ENCODE data around the gene ABCC12. TPM values are rescaled to one million over a fixed set of nuclear protein-coding genes. Genes with fewer than 3 reads are reported as not detected.

Gene ABCC12
- total RNA-seq, 2 donors from 2014 or later, result not detected

DNA sequence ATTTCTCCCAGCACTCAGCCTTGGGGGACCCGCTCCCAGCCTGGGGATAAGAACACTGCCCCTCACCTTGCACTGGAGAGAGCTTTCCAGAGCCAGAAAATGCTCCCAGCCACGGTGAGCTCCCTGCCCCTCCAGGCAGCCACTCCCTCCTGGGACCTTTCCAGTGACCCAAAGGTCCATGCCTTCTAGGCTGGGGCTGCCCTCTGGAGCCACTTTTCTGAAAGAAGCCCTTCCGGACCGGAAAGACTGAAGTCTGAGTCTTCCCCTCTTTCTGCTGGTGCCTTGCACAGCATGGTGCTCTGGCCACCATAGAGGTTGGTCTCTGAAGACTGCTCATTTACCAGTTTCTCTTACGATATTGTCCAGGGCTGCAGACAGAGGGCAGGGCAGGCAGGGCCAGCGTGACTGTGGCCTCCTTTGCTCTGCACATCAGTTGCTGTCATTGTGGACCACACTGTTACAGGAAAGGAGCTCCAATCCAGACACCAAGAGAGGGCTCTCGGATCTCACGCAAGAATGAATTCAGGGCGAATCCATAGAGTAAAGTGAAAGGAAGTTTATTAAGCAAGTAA, 7.1 kb upstream of the ABCC12 start:
- Histone ChIP-seq H3K4me1 (no peaks in the 10 kb centered on the region), H3K27ac (no peak overlapping the region), H3K36me3 (no peaks in the 10 kb centered on the region), H3K27me3 (no peaks in the 10 kb centered on the region), H3K9ac (ENCODE audit: low read depth in 2 of 2, low read length in 2 of 2) (no peak overlapping the region), H3K4me3 (no peak overlapping the region), H3K9me3 (no peaks in the 10 kb centered on the region)
- DNase-seq, result no peak
- intact Hi-C loops (cut with DNase I), result loop anchor here (5.0 kb wide), 2 partner anchors 1126 to 1221 kb away; no protein-coding TSS in a partner anchor
- TF ChIP-seq, protein P1, sequence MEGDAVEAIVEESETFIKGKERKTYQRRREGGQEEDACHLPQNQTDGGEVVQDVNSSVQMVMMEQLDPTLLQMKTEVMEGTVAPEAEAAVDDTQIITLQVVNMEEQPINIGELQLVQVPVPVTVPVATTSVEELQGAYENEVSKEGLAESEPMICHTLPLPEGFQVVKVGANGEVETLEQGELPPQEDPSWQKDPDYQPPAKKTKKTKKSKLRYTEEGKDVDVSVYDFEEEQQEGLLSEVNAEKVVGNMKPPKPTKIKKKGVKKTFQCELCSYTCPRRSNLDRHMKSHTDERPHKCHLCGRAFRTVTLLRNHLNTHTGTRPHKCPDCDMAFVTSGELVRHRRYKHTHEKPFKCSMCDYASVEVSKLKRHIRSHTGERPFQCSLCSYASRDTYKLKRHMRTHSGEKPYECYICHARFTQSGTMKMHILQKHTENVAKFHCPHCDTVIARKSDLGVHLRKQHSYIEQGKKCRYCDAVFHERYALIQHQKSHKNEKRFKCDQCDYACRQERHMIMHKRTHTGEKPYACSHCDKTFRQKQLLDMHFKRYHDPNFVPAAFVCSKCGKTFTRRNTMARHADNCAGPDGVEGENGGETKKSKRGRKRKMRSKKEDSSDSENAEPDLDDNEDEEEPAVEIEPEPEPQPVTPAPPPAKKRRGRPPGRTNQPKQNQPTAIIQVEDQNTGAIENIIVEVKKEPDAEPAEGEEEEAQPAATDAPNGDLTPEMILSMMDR (IDR thresholded peaks at IDR 0.05), result no peak

DNA sequence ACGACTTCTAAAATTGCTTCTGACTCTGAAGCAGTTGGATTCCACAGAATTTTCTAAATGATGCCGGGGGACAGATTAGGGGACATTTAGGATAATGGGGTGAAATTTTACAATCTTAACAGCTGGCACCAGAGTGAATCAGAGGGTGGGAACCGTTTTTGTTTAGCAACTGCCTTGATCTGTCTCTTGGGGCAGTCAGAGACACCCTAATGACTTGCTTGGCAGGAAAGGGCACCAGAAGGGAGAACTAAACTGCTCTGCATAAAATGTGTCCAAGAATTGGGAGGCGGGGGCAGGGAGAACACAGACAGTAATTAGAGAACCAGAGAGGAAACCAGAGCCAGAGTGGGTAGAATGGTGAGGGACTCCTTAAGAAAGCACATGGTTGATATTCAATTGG, 6.1 kb upstream of the ABCC12 start:
- Histone ChIP-seq H3K9me3 (no peaks in the 10 kb centered on the region), H3K27ac (no peak overlapping the region), H3K27me3 (no peaks in the 10 kb centered on the region), H3K4me3 (no peak overlapping the region), H3K4me1 (no peaks in the 10 kb centered on the region), H3K36me3 (no peaks in the 10 kb centered on the region), H3K9ac (ENCODE audit: low read depth in 2 of 2, low read length in 2 of 2) (no peak overlapping the region)
- intact Hi-C loops (cut with DNase I), result loop anchor here (5.0 kb wide), 2 partner anchors 1125 to 1220 kb away; no protein-coding TSS in a partner anchor
- TF ChIP-seq, protein P1 (IDR thresholded peaks at IDR 0.05), result no peak
- no peak for DNase-seq

DNA sequence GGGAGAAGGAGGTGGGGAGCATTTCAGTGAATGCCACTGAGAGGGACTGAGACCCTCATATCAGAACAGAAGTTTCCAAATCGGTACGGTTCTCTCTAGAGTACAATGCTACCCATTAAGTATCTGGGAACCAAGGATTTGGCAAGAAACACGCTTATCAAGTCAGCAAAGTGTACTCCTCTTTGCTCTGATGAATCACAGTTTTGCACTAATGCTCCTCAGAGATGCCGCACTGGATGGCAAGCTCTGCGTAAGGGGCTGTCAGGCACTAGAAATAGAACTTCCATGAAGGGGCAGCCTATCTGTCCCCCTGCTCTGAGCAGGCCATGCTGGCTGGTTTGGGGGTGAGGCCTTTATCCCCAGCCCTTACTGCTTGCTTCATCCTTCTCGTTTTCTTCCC, 4.8 kb upstream of the ABCC12 start:
- H3K9me3 ChIP-seq, result no peaks in the 10 kb centered on the region
- DNase-seq, result no peak
- no peaks in the 10 kb centered on the region for H3K27me3 ChIP-seq
- intact Hi-C loops (cut with DNase I), result loop anchor here (5.0 kb wide), 2 partner anchors 1123 to 1218 kb away; no protein-coding TSS in a partner anchor
- H3K4me1 ChIP-seq, result no peaks in the 10 kb centered on the region
- H3K4me3 ChIP-seq, result no peak overlapping the region
- no peaks in the 10 kb centered on the region for H3K36me3 ChIP-seq
- no peak overlapping the region for H3K9ac ChIP-seq (ENCODE audit: low read depth in 2 of 2, low read length in 2 of 2)
- TF ChIP-seq, protein P1 (IDR thresholded peaks at IDR 0.05), result no peak
- H3K27ac ChIP-seq, result no peak overlapping the region

DNA sequence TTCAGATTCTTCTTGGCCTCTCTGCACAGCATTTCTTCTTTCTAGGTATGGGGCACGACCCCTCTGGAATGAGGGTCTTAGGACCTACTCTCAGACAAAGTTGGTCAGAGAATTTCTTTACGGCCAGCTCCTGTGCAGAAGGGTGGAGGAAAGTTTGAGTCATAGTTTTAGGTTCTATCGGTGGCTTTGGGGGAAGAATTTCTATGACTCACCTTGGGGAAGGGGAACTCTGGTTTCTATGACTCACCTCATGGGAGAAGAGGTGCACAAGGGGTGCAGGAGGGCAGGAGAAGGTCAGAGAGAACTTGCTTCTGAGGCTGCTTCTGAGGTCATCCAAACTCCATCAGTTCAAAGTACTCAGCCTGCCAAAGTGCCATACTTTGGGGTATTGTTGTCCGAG, 2.5 kb upstream of the ABCC12 start:
- Histone ChIP-seq H3K4me3 (no peak overlapping the region), H3K9me3 (no peaks in the 10 kb centered on the region), H3K9ac (ENCODE audit: low read depth in 2 of 2, low read length in 2 of 2) (no peak overlapping the region), H3K36me3 (no peaks in the 10 kb centered on the region), H3K4me1 (no peaks in the 10 kb centered on the region), H3K27me3 (no peaks in the 10 kb centered on the region), H3K27ac (no peak overlapping the region)
- intact Hi-C loops (cut with DNase I), result loop anchor here (5.0 kb wide), 1 partner anchor 1016 kb away; the partner anchor contains the start of gene NETO2
- TF ChIP-seq, protein P1 (IDR thresholded peaks at IDR 0.05), result no peak
- DNase-seq, result no peak

GRCh38 chr16:48157794-48158193, 2.0 kb upstream of the ABCC12 start:
- Histone ChIP-seq H3K36me3 (no peaks in the 10 kb centered on the region), H3K27ac (no peak overlapping the region), H3K9ac (ENCODE audit: low read depth in 2 of 2, low read length in 2 of 2) (no peak overlapping the region), H3K4me1 (no peaks in the 10 kb centered on the region), H3K4me3 (no peak overlapping the region), H3K27me3 (no peaks in the 10 kb centered on the region), H3K9me3 (no peaks in the 10 kb centered on the region)
- no peak for DNase-seq
- intact Hi-C loops (cut with DNase I), result loop anchor here (5.0 kb wide), 1 partner anchor 1015 kb away; the partner anchor contains the start of gene NETO2
- TF ChIP-seq, protein P1 (IDR thresholded peaks at IDR 0.05), result no peak
